ENCODE results near the gene SYDE1.
"Not testable (repeated sequence)": the region's sequence is repeated elsewhere in the genome, so short reads cannot be mapped to it uniquely, and the experiment has no call there.

SYDE1 gene, protein sequence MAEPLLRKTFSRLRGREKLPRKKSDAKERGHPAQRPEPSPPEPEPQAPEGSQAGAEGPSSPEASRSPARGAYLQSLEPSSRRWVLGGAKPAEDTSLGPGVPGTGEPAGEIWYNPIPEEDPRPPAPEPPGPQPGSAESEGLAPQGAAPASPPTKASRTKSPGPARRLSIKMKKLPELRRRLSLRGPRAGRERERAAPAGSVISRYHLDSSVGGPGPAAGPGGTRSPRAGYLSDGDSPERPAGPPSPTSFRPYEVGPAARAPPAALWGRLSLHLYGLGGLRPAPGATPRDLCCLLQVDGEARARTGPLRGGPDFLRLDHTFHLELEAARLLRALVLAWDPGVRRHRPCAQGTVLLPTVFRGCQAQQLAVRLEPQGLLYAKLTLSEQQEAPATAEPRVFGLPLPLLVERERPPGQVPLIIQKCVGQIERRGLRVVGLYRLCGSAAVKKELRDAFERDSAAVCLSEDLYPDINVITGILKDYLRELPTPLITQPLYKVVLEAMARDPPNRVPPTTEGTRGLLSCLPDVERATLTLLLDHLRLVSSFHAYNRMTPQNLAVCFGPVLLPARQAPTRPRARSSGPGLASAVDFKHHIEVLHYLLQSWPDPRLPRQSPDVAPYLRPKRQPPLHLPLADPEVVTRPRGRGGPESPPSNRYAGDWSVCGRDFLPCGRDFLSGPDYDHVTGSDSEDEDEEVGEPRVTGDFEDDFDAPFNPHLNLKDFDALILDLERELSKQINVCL

DNA sequence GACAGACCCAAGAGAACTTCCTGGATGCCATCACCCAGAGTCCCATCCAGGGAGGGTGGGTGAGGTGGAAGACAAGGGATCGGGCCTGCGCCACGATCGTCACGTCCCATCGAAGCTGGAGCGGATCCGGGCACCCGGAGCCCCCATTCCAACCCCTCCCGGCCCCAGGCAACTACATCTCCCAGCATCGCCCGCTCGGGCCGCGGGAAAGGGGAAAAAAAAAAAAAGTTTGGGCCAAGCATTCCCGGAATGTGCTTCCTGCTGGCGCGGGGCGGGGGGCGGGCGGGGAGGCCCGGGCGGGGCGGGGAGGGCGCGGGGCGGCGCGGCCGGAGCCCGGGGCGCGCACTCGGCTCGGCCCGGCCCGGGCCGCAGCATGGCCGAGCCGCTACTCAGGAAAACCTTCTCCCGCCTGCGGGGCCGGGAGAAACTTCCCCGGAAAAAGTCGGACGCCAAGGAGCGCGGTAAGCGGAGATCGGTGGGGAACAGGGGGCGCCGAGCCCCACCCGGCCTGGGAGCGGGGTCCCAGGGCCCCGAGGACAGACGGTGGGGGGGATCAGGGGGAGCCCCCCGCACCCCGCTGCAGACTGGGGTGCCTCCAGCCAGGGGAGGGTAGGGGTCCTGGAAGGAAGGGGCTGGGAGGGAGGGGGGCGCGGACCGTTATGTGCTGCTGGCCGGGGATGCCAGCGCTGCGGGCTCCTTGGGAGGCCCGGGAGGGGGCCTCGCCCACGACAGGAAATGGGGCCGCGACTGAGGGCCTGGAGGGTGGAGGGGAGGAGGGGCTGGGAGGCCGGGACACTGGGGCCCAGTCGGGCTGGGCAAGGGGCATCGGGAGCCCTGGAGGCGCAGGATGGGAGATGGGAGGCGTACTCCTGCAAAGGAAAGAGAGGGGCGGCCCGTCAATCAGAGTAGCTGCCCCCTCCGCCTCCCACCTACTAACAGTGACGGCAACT is at the start of gene SYDE1:
Gene SYDE1 (plus strand): TSS at position 341 of the 950 bp plus-strand sequence. CDS start 33 bp downstream, at position 374.
- TF ChIP-seq, protein P1, sequence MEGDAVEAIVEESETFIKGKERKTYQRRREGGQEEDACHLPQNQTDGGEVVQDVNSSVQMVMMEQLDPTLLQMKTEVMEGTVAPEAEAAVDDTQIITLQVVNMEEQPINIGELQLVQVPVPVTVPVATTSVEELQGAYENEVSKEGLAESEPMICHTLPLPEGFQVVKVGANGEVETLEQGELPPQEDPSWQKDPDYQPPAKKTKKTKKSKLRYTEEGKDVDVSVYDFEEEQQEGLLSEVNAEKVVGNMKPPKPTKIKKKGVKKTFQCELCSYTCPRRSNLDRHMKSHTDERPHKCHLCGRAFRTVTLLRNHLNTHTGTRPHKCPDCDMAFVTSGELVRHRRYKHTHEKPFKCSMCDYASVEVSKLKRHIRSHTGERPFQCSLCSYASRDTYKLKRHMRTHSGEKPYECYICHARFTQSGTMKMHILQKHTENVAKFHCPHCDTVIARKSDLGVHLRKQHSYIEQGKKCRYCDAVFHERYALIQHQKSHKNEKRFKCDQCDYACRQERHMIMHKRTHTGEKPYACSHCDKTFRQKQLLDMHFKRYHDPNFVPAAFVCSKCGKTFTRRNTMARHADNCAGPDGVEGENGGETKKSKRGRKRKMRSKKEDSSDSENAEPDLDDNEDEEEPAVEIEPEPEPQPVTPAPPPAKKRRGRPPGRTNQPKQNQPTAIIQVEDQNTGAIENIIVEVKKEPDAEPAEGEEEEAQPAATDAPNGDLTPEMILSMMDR (IDR thresholded peaks at IDR 0.05; ENCODE audit: low read depth, low read length, missing control alignments): no peak
- no peak within 1 kb of the TSS for H3K4me3 ChIP-seq (ENCODE audit: low read depth, low read length)
- no peak for DNase-seq (ENCODE audit: low read depth)

DNA sequence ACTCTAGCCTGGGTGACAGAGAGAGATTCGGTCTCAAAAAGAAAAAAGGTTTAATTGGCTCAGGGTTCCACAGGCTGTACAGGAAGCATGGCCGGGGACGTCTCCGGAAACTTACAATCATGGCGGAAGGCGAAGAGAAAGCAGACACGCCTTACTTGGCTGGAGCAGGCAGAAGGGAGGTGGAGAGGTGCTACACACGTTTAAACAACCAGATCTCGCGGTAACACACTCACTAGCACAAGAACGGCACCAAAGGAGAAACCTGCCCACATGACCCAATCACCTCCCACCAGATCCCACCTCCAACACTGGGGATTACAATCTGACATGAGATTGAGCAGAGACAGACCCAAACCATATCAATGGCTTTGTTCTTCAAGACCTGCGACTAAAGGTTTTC is 45.2 kb upstream of the SYDE1 start:
- TF ChIP-seq, protein P1 (IDR thresholded peaks at IDR 0.05; ENCODE audit: low read depth, low read length, missing control alignments): no peak
- no peak for DNase-seq (ENCODE audit: low read depth)

DNA sequence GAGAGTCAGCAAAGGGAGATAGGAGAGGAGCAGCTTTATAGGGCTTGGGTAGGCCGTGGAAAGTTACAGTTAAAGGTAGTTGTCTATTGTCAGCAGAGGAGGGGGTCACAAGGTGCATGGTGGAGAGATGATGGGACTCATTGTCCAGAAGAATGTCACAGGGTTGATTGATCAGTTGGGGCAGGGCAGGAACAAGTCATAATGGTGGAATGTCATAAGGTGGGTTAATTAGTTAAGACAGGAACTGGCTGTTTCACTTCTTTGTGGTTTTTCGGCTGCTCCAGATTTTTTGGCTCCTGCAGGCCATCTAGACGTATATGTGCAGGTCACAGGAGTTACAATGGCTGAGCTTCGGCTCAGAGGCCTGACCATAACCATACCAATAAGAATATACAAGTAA is 36.8 kb upstream of the SYDE1 start:
- not testable (repeated sequence) for DNase-seq (ENCODE audit: low read depth); H3K4me3 ChIP-seq (ENCODE audit: low read depth, low read length)

More for the DNA sequence above, 45.2 kb upstream of the SYDE1 start:
- H3K4me3 ChIP-seq (ENCODE audit: low read depth, low read length): no peak overlapping the region

DNA sequence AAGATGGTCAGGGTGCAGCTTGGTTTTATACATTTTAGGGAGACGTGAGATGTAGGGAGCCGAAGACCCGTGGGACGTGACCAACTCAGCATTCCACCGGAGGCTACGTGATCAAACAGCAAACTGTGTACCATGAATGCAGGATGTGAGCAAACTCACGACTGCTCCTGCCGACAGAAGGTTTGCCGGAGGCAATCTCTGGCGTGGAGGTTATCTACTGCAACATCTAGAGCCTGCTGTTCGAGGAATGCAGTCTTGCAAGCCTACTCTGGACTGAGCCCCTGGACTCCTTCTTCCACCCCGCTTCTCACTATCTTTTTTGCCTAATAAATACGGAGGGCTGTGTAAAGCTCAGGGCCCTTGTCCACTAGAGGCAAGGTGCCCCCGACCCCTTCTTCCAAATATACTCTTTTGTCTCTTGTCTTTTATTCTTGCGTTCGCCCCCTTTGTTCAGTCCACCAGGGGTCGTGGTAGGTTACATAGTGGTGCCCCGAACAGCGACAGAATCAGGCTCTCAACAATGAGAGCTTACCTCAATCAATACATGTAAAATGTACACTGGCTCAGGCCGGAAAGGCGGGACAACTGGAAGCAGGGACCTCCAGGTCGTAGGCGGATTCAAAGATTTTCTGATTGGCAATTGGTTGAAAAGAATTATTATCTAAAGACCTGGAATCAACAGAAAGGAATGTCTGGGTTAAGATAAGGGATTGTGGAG is 34.1 kb upstream of the SYDE1 start:
- TF ChIP-seq, protein P1 (IDR thresholded peaks at IDR 0.05; ENCODE audit: low read depth, low read length, missing control alignments): no peak
- no peak overlapping the region for H3K4me3 ChIP-seq (ENCODE audit: low read depth, low read length)
- no peak for DNase-seq (ENCODE audit: low read depth)

DNA sequence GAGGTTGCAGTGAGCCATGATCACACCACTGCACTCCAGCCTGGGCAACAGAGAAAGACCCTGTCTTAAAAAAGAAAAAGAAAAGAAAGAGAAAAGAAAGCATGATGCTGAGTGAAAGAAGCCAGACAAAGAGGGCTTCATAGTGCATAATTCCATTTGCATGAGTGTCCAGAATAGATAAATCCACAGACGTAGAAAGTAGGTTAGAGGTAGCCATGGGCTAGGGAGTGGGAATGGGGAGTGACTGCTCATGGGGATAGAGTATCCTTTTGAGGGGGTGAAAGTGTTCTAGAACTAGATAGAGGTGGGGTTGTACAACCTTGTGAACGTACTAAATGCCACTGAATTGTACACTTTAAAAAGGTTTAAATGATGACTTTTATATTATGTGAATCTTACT is 32.8 kb upstream of the SYDE1 start:
- TF ChIP-seq, protein P1 (IDR thresholded peaks at IDR 0.05; ENCODE audit: low read depth, low read length, missing control alignments): no peak
- no peak for DNase-seq (ENCODE audit: low read depth)
- no peak overlapping the region for H3K4me3 ChIP-seq (ENCODE audit: low read depth, low read length)

DNA sequence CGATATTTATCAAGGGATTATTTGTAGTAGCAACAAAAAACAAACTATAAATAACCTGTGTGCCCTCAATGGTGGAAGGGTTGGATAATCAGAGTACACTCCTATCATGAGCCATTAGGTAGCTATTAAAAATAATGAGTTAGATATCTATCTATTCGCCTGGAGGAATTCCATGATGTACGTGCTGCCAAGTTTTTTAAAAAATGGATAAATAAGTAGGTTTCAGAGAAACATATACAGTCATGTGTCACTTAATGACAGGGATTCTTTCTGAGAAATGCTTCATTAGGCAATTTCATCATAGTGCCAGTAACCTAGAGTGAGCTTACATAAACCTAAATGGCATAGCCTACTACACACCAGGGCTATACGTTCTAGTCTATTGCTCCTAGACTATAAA is 31.4 kb upstream of the SYDE1 start:
- H3K4me3 ChIP-seq (ENCODE audit: low read depth, low read length): no peak overlapping the region
- TF ChIP-seq, protein P1 (IDR thresholded peaks at IDR 0.05; ENCODE audit: low read depth, low read length, missing control alignments): no peak
- DNase-seq (ENCODE audit: low read depth): no peak

DNA sequence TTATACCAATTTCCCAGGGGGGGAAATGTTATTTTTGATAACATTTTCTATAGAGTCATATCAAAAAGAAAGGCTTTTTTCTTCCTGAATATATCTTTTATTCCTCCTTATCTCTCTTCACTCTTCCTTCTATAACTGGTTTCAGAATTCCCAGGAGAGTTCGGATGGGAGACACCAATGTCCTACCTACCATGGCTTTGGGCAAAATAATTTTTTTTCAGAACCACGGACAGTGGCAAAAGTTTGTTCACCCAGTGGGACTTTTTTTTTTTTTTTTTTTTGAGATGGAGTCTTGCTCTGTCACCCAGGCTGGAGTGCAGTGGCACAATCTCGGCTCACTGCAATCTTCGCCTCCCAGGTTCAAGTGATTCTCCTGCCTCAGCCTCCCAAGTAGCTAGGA is 27.2 kb upstream of the SYDE1 start:
- not testable (repeated sequence) for DNase-seq (ENCODE audit: low read depth)

More for the DNA sequence above, 27.2 kb upstream of the SYDE1 start:
- H3K4me3 ChIP-seq (ENCODE audit: low read depth, low read length): not testable (repeated sequence)

Data from GM12864 (cell line).